GM12864 (cell line): ENCODE results near the gene CNTNAP2.

ENCODE experiments used
- DNase-seq: peaks from one replicate; pipeline ENCODE4 v3.0.0-alpha.2; 2011; ENCODE audit warnings: low read depth
- H3K4me3 ChIP-seq: 2 replicates; pipeline ENCODE4 v1.5.1; 2011; ENCODE audit warnings: mild to moderate bottlenecking, low read depth, low read length, control low read depth
- CTCF ChIP-seq: IDR thresholded peaks from 2 replicates; pipeline ENCODE4 v1.5.1; 2011; ENCODE audit warnings: low read depth, mild to moderate bottlenecking, moderate library complexity, low read length, control low read depth, inconsistent platforms; ENCODE audit errors: missing control alignments

The CNTNAP2 gene

GRCh38 chr7:148083448-148083847 is 1966.8 kb downstream of the CNTNAP2 start:
- TF ChIP-seq CTCF: no peak
- H3K4me3 ChIP-seq: no peak overlapping the region
- no peak for DNase-seq

- peak; percentile 53 for TF ChIP-seq CTCF
- DNase-seq: no peak
- no peak overlapping the region for H3K4me3 ChIP-seq
Observed at GRCh38 chr7:148084138-148084537, 1967.5 kb downstream of the CNTNAP2 start.

GRCh38 chr7:148091882-148092281 is 1975.3 kb downstream of the CNTNAP2 start:
- no peak for TF ChIP-seq CTCF
- DNase-seq: no peak
- H3K4me3 ChIP-seq: no peak overlapping the region

GRCh38 chr7:148093375-148094166 is 1977.0 kb downstream of the CNTNAP2 start:
- no peak overlapping the region for H3K4me3 ChIP-seq
- no peak for TF ChIP-seq CTCF
- no peak for DNase-seq

GRCh38 chr7:148095066-148095465 is 1978.5 kb downstream of the CNTNAP2 start:
- no peak overlapping the region for H3K4me3 ChIP-seq
- DNase-seq: no peak
- TF ChIP-seq CTCF: no peak

- no peak overlapping the region for H3K4me3 ChIP-seq
- TF ChIP-seq CTCF: no peak
- no peak for DNase-seq
Observed at GRCh38 chr7:148104136-148104716, 1987.6 kb downstream of the CNTNAP2 start.

GRCh38 chr7:148104924-148105323 is 1988.3 kb downstream of the CNTNAP2 start:
- H3K4me3 ChIP-seq: no peak overlapping the region
- TF ChIP-seq CTCF: no peak
- no peak for DNase-seq
